ENCODE data around the gene CACNA2D3.

DNA sequence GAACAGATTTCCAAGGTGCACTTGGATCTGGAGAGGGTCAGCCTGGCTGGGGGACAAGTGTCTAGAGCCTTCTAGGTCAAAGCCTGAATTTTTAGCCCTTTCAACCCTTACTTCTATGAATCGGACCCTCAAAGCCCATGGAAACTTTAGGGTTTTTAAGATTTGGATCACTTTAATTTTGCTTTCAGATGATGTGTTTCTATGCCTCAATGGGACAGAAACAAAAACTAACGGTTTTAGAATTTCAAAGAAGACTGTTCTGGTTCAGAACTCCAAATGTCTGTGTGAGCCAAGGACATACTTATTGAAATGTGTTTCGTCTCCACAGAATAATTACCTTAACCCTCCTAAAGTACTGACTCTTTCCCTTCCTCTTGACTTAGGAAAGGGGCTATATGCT lies 538.8 kb downstream of the CACNA2D3 start:
- TF ChIP-seq, protein P1, sequence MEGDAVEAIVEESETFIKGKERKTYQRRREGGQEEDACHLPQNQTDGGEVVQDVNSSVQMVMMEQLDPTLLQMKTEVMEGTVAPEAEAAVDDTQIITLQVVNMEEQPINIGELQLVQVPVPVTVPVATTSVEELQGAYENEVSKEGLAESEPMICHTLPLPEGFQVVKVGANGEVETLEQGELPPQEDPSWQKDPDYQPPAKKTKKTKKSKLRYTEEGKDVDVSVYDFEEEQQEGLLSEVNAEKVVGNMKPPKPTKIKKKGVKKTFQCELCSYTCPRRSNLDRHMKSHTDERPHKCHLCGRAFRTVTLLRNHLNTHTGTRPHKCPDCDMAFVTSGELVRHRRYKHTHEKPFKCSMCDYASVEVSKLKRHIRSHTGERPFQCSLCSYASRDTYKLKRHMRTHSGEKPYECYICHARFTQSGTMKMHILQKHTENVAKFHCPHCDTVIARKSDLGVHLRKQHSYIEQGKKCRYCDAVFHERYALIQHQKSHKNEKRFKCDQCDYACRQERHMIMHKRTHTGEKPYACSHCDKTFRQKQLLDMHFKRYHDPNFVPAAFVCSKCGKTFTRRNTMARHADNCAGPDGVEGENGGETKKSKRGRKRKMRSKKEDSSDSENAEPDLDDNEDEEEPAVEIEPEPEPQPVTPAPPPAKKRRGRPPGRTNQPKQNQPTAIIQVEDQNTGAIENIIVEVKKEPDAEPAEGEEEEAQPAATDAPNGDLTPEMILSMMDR (conservative IDR thresholded peaks at IDR 0.05 in 1 of 2, IDR thresholded peaks at IDR 0.05 in 1 of 2; ENCODE audit: extremely low read depth in 1 of 2, insufficient read depth in 1 of 2, low read depth in 1 of 2, low read length in 2 of 2), result no peak
- TF ChIP-seq EZH2 (IDR thresholded peaks at IDR 0.05; ENCODE audit: borderline replicate concordance, low read length), result no peak
